Measurements from ENCODE around the gene QSOX2.

GRCh38 chr9:136163248-136163850 lies 82.3 kb downstream of the QSOX2 start:
- no peak for TF ChIP-seq CTCF (IDR thresholded peaks at IDR 0.05)
- TF ChIP-seq POLR2A (IDR thresholded peaks at IDR 0.05) = no peak

All from body of pancreas (tissue), 4 donors.